MCF 10A (cell line): ENCODE results near the gene OSBP2. TPM values are rescaled to one million over a fixed set of nuclear protein-coding genes. Genes with fewer than 3 reads are reported as not detected.

Experiments used
- BruUV-seq: library from RNA; stranded (reverse); fragments of 400-500 nt; replicated peaks from 2 replicates; lab custom pipeline; 2021; lab: Mats Ljungman, UMichigan
- CTCF ChIA-PET: fragments of 300-600 bp; sonication (Branson Sonifier 250); formaldehyde crosslinking; extraction: SDS; loops from one replicate; lab custom pipeline; 2021; ENCODE audit warnings: antibody characterized with exemption, inconsistent platforms; lab: Yijun Ruan, JAX
- POLR2A ChIA-PET: fragments of 300-600, 350-650 bp; sonication (Branson Sonifier 250); formaldehyde crosslinking; extraction: SDS; loops from one replicate; lab custom pipeline; 2020; ENCODE audit warnings: antibody characterized with exemption, inconsistent platforms; lab: Yijun Ruan, JAX
- DNase-seq: peaks from one replicate; pipeline ENCODE4 v3.0.0-alpha.2; 2018; ENCODE audit not compliant: unreplicated experiment
- H3K27ac Mint-ChIP-seq: one replicate; pipeline ENCODE4 v1.8.0; 2022; ENCODE audit warnings: mild to moderate bottlenecking, low read depth, mixed read lengths; ENCODE audit not compliant: unreplicated experiment
- H3K27me3 Mint-ChIP-seq: one replicate; pipeline ENCODE4 v1.8.0; 2022; ENCODE audit warnings: mixed read lengths; ENCODE audit not compliant: insufficient read depth, unreplicated experiment
- H3K36me3 Mint-ChIP-seq: one replicate; pipeline ENCODE4 v1.8.0; 2022; ENCODE audit warnings: mild to moderate bottlenecking, moderate library complexity, mixed read lengths; ENCODE audit not compliant: insufficient read depth, unreplicated experiment
- H3K4me1 Mint-ChIP-seq: one replicate; pipeline ENCODE4 v1.8.0; 2022; ENCODE audit warnings: mixed read lengths; ENCODE audit not compliant: insufficient read depth, unreplicated experiment
- H3K4me3 Mint-ChIP-seq: one replicate; pipeline ENCODE4 v1.8.0; 2022; ENCODE audit warnings: mild to moderate bottlenecking, moderate library complexity, mixed read lengths; ENCODE audit not compliant: unreplicated experiment
- H3K9me3 Mint-ChIP-seq: one replicate; pipeline ENCODE4 v1.8.0; 2022; ENCODE audit warnings: mixed read lengths; ENCODE audit not compliant: unreplicated experiment
- intact Hi-C: fragments of 100-400 bp; cut with micrococcal nuclease; formaldehyde crosslinking; loops from 2 replicates; pipeline ENCODE4 v1.14.1; 2022
- total RNA-seq: library from RNA; stranded (reverse); gene quantifications from 2 replicates; pipeline ENCODE4 v1.2.3, GENCODE V29; 2022
- TF ChIP-seq, protein P1 (sequence below): fragments of 200-600 bp; IDR thresholded peaks from one replicate; pipeline ENCODE4 v1.8.0; 2022; ENCODE audit warnings: antibody characterized with exemption, mild to moderate bottlenecking; ENCODE audit not compliant: unreplicated experiment

The OSBP2 gene
- total RNA-seq, 1 experiment from 2014 or later = 276 TPM

DNA sequence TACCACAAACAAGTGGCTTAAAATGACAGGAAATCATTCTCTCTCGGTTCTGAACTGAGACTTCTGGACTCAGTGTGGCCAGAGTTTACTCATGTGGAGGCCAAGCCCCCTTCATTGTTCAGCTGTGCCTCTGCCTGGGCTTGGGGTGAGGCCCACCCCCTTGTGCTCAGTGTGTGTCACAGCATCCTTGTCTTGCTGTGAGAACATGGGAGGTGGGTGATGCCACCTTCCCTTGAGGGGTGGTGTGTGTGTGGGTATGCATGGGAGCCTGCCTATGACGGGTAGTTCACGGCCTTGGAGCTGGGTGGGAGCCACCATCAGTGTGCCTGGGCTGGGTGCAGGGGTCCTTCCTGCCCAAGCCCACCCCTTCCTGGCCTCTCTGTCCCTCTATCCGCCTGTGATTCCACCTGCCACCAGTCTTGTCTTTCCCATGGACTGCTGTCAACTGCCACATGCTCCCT, 172.2 kb downstream of the OSBP2 start:
- DNase-seq = peak; percentile 25
- Mint-ChIP-seq H3K9me3 (no peaks in the 10 kb centered on the region), H3K27ac (peak overlapping the region; percentile 36), H3K36me3 (peaks cover 9% of the 10 kb centered on the region), H3K4me3 (no peak overlapping the region), H3K4me1 (no peaks in the 10 kb centered on the region), H3K27me3 (no peaks in the 10 kb centered on the region)
- ChIA-PET POLR2A (no interaction called here), CTCF (no interaction called here)
- no TSS peak for BruUV-seq
- TF ChIP-seq, protein P1, sequence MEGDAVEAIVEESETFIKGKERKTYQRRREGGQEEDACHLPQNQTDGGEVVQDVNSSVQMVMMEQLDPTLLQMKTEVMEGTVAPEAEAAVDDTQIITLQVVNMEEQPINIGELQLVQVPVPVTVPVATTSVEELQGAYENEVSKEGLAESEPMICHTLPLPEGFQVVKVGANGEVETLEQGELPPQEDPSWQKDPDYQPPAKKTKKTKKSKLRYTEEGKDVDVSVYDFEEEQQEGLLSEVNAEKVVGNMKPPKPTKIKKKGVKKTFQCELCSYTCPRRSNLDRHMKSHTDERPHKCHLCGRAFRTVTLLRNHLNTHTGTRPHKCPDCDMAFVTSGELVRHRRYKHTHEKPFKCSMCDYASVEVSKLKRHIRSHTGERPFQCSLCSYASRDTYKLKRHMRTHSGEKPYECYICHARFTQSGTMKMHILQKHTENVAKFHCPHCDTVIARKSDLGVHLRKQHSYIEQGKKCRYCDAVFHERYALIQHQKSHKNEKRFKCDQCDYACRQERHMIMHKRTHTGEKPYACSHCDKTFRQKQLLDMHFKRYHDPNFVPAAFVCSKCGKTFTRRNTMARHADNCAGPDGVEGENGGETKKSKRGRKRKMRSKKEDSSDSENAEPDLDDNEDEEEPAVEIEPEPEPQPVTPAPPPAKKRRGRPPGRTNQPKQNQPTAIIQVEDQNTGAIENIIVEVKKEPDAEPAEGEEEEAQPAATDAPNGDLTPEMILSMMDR = no peak
- intact Hi-C loops = no loop called here

DNA sequence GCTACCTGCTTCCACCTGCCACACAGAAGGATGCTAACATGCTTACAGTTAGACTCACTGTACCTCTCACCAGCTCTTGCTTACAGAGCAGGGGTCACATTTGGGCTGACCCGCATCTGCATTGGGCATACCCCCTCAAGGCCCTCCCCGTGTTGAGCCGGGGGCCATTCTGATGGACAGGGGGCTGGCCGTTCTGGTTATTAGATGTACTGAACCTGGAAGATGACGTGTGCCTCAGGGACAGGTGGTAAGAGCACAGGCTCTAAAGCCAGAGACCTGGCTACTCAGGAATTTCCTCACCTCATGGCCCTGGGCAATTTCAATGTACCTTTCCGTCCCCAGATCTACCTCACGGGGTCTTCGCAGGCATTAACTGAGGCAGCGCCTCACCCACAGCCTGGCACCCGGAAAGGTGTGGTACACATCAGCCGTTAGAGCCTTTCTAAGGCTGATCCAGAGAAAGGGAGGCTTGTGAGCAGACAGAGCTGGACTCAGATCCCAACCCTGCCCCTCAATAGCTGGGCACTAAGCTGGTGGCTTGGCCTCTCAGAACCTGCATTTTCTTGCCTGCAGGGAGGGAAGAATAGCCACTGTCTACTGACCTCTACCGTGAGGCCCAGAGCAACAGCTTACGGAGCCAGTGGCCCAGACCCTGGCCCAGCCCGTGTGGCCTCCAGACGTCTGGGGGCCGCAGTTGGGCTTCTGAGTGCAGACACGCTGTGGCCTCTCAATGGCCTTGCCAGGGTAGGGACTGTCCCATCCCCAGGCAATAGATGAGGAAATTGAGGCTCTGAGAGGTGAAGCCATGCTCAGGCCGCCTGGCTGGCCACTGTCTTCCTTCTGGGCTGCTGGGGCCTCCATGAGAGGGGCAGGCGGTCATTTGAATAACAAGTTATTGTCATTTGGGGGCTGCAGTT, 173.3 kb downstream of the OSBP2 start:
- H3K27me3 Mint-ChIP-seq = no peaks in the 10 kb centered on the region
- ChIA-PET POLR2A (interaction anchor here (0.7 kb wide), 1 partner anchor 45 kb away, joined by 3 read pairs; no protein-coding TSS in a partner anchor), CTCF (interaction anchor here (0.5 kb wide), 1 partner anchor 52 kb away, joined by 7 read pairs; no protein-coding TSS in a partner anchor)

DNA sequence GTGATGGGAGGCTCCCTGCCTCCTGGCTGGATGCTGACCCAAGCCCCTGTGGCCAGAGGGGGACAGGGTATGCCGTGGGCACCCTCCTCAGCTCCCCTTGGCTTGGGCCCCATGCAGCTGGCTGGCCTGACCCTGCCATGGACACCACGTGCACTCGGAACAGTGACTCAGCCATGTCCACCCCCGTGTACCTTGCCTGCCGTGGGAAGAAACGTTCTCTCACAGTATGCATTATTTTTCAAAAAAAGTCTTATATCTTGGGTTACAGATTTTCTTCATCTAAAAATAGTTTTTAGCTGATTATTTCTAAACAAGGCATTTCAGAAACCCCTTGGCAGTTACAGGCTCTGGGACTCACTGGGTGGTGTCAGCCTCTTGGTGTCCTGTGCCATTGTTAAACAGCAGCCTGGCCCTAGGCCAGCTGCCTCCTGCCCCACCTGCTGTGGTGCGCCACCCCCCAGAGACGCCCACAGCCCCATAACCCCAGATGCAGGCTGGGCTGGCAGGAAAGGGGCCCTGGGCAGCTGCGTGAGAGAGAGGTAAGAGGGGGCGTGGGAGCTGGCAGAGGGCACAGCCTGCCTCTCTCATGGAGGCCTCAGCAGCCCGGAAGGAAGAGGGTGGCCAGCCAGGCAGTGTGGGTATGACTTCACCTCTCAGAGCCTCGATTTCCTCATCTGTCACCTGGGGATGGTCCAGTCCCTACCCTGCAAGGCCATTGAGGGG, 174.2 kb downstream of the OSBP2 start:
- Mint-ChIP-seq H3K4me3 (no peak overlapping the region), H3K27me3 (no peaks in the 10 kb centered on the region), H3K9me3 (no peaks in the 10 kb centered on the region), H3K4me1 (no peaks in the 10 kb centered on the region), H3K36me3 (peaks cover 13% of the 10 kb centered on the region), H3K27ac (peak overlapping the region; percentile 50)
- BruUV-seq = no TSS peak
- DNase-seq = peak; percentile 54
- TF ChIP-seq, protein P1 = no peak
- POLR2A ChIA-PET = interaction anchor here (0.7 kb wide), 1 partner anchor 9 kb away, joined by 4 read pairs; no protein-coding TSS in a partner anchor
- intact Hi-C loops = no loop called here
- CTCF ChIA-PET = interaction anchor here (0.5 kb wide), 1 partner anchor 51 kb away, joined by 7 read pairs; no protein-coding TSS in a partner anchor

More for the DNA sequence above, 173.3 kb downstream of the OSBP2 start:
- peaks cover 9% of the 10 kb centered on the region for H3K36me3 Mint-ChIP-seq
- TF ChIP-seq, protein P1 = no peak
- no peak for DNase-seq
- no peaks in the 10 kb centered on the region for H3K4me1 Mint-ChIP-seq
- no TSS peak for BruUV-seq
- intact Hi-C loops = no loop called here
- H3K4me3 Mint-ChIP-seq = no peak overlapping the region
- H3K27ac Mint-ChIP-seq = peak overlapping the region; percentile 50
- H3K9me3 Mint-ChIP-seq = no peaks in the 10 kb centered on the region
